CD14-positive monocyte (primary cell): ENCODE results near the gene WIZ. TPM values are rescaled to one million over a fixed set of nuclear protein-coding genes. Genes with fewer than 3 reads are reported as not detected.

ENCODE experiments used
- DNase-seq, 3 donors: peaks; one replicate each; pipeline ENCODE4 v3.0.0-alpha.2; 2011 to 2022
- H2AFZ ChIP-seq: 2 replicates; pipeline ENCODE4 v1.6.0; 2012; ENCODE audit warnings: mild to moderate bottlenecking, low read depth, low read length, inconsistent platforms; ENCODE audit not compliant: insufficient read depth, poor library complexity, severe bottlenecking
- H3K27ac ChIP-seq, 2 donors: 1 replicate in 1 of 2; 2 replicates in 1 of 2; pipeline ENCODE4 v1.5.1; 2012 to 2013; ENCODE audit warnings: low read length in 2 of 2, control low read depth in 1 of 2, inconsistent platforms in 1 of 2, low read depth in 1 of 2, mild to moderate bottlenecking in 1 of 2
- H3K27me3 ChIP-seq, 2 donors: one replicate each; pipeline versions ENCODE4 v1.6.0 to v1.6.1; 2011 to 2013; ENCODE audit warnings: low read length in 2 of 2; ENCODE audit not compliant: control insufficient read depth in 2 of 2, insufficient read depth in 2 of 2
- H3K36me3 ChIP-seq, 2 donors: replicated peaks in 1 of 2; 1 replicate in 1 of 2; 2 replicates in 1 of 2; pipeline versions ENCODE4 v1.5.1 to v1.6.1; 2012 to 2013; ENCODE audit warnings: low read length in 2 of 2, control low read depth in 1 of 2, inconsistent platforms in 1 of 2, mild to moderate bottlenecking in 1 of 2; ENCODE audit not compliant: insufficient read depth in 2 of 2, control insufficient read depth in 1 of 2
- H3K4me1 ChIP-seq, 2 donors: 1 replicate in 1 of 2; 2 replicates in 1 of 2; pipeline versions ENCODE4 v1.5.1 to v1.6.1; 2012 to 2013; ENCODE audit warnings: low read length in 2 of 2, control low read depth in 1 of 2, inconsistent platforms in 1 of 2, mild to moderate bottlenecking in 1 of 2, moderate library complexity in 1 of 2; ENCODE audit not compliant: insufficient read depth in 2 of 2, control insufficient read depth in 1 of 2
- H3K4me2 ChIP-seq: replicated peaks from 2 replicates; pipeline ENCODE3; 2012; ENCODE audit warnings: low read length, moderate library complexity, mild to moderate bottlenecking; ENCODE audit not compliant: poor library complexity, severe bottlenecking; ENCODE audit errors: extremely low read depth
- H3K4me3 ChIP-seq, 3 experiments: fragments of 200-600 bp in 1 of 3; sonication (generic) in 1 of 3; replicated peaks in 1 of 3; 1 replicate in 2 of 3; 2 replicates in 1 of 3; pipeline ENCODE4 v1.5.1; 2011 to 2013; ENCODE audit warnings: low read length in 3 of 3, mild to moderate bottlenecking in 3 of 3, control low read depth in 2 of 3, low read depth in 2 of 3, inconsistent platforms in 1 of 3, moderate library complexity in 1 of 3
- H3K79me2 ChIP-seq: 2 replicates; pipeline ENCODE4 v1.6.0; 2012; ENCODE audit warnings: mild to moderate bottlenecking, control low read depth, inconsistent platforms, low read length, moderate library complexity; ENCODE audit not compliant: insufficient read depth
- H3K9ac ChIP-seq: 2 replicates; pipeline ENCODE4 v1.6.0; 2017; ENCODE audit warnings: low read length, mild to moderate bottlenecking; ENCODE audit not compliant: insufficient read depth, poor library complexity, severe bottlenecking
- H3K9me3 ChIP-seq, 2 donors: replicated peaks in 1 of 2; 1 replicate in 1 of 2; 2 replicates in 1 of 2; pipeline versions ENCODE4 v1.5.1 to v1.6.1; 2012 to 2013; ENCODE audit warnings: low read length in 2 of 2, control low read depth in 1 of 2; ENCODE audit not compliant: control insufficient read depth in 1 of 2, insufficient read depth in 1 of 2
- H4K20me1 ChIP-seq: 2 replicates; pipeline ENCODE4 v1.6.0; 2012; ENCODE audit warnings: mild to moderate bottlenecking, low read length, control low read depth, moderate library complexity; ENCODE audit not compliant: insufficient read depth
- H3K27ac Mint-ChIP-seq, 7 donors: one replicate each; pipeline ENCODE4 v1.8.0; 2020; ENCODE audit warnings: mild to moderate bottlenecking in 7 of 7, mixed read lengths in 7 of 7, moderate library complexity in 6 of 7, inconsistent platforms in 2 of 7
- H3K27me3 Mint-ChIP-seq, 3 donors: one replicate each; pipeline ENCODE4 v1.8.0; 2021 to 2022; ENCODE audit warnings: low read depth in 3 of 3, mild to moderate bottlenecking in 3 of 3, mixed read lengths in 3 of 3, moderate library complexity in 3 of 3, inconsistent platforms in 1 of 3
- H3K36me3 Mint-ChIP-seq, 2 donors: one replicate each; pipeline ENCODE4 v1.8.0; 2020; ENCODE audit warnings: mixed read lengths in 2 of 2, inconsistent platforms in 1 of 2, mild to moderate bottlenecking in 1 of 2
- H3K4me1 Mint-ChIP-seq: one replicate; pipeline ENCODE4 v1.8.0; 2020; ENCODE audit warnings: mild to moderate bottlenecking, mixed read lengths
- H3K4me3 Mint-ChIP-seq, 2 donors: one replicate each; pipeline ENCODE4 v1.8.0; 2020; ENCODE audit warnings: mild to moderate bottlenecking in 2 of 2, mixed read lengths in 2 of 2, moderate library complexity in 1 of 2
- H3K9me3 Mint-ChIP-seq, 7 donors: one replicate each; pipeline ENCODE4 v1.8.0; 2020 to 2022; ENCODE audit warnings: mixed read lengths in 7 of 7, mild to moderate bottlenecking in 6 of 7, moderate library complexity in 6 of 7, inconsistent platforms in 2 of 7
- WGBS: methylation state at CpG from one replicate; pipeline ENCODE4 v1.1.5; 2013; ENCODE audit warnings: missing lambda C conversion rate; ENCODE audit not compliant: insufficient coverage; 5-methylcytosine and 5-hydroxymethylcytosine counted together
- intact Hi-C, 2 donors: fragments of 100-400 bp; cut with micrococcal nuclease; formaldehyde crosslinking; loops; one replicate each; pipeline versions ENCODE4 v1.15.0 to v1.15.1; 2023
- polyA plus RNA-seq, 3 donors: library from polyadenylated mRNA; depleted of rRNA in 1 of 3; unstranded in 2 of 3; stranded (reverse) in 1 of 3; fragments of 300-500 nt in 2 of 3; fragments of >200 nt in 1 of 3; fragmentation: Illumina TruSeq in 2 of 3; gene quantifications; 1 replicate in 2 of 3; 2 replicates in 1 of 3; pipeline ENCODE4 v1.2.3, GENCODE V29; 2012 to 2021
- TF ChIP-seq, protein P1 (sequence below): fragments of 200-600 bp; IDR thresholded peaks from one replicate; pipeline ENCODE4 v1.8.0; 2022; ENCODE audit warnings: antibody characterized with exemption, mild to moderate bottlenecking

The WIZ gene
- polyA plus RNA-seq, 3 donors, result 0.47 to 13.7 (median 0.51) TPM

DNA sequence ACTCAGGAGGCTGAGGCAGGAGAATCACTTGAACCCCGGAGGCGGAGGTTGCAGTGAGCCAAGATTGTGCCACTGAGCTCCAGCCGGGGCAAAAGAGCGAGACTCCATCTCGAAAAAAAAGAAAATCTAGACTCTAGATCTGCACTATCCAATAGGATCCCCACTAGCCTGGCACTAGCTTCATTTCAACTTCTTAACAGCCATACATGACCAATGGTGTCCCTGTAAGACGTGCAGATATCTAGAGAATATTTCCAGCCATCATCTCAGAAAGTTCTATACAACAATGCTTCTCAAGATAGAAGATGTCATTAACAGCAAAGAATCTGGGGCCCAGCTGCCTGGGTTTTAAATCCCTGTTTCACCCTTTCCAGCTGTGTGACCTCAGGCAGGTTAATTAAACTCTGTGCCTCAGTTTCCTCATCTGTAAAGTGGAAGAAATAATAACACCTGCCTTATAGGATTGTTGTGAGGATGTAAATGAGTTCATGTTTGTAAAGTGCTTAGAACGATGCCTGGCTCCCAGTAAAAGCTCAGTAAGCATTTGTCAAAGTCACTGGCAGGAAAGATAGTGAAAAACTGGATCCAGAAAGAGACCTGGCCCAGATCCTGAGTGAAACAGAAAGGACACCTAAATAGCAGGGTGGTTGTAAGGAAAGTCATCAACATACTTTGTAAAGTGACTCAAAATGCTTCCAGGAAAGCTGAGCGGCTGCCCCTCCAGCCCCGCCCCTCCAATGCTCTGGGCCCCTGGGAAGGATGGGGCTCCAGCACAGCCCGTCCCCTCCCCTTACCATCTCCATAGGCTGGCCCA, 13.5 kb downstream of the WIZ start:
- intact Hi-C loops, result no loop called here
- no peak overlapping the region for H3K9ac ChIP-seq
- Mint-ChIP-seq H3K4me1 (peaks cover 15% of the 10 kb centered on the region), H3K27me3 (peaks cover 0 to 9% (median 0%) of the 10 kb centered on the region in 3 donors), H3K36me3 (no peaks in the 10 kb centered on the region), H3K4me3 (no peak overlapping the region), H3K9me3 (peaks cover 0 to 2% (median 0%) of the 10 kb centered on the region in 7 donors), H3K27ac (no peak overlapping the region)
- H3K4me3 ChIP-seq, result no peak overlapping the region
- H3K27me3 ChIP-seq, result no peaks in the 10 kb centered on the region
- no peaks in the 10 kb centered on the region for H3K9me3 ChIP-seq
- H3K4me2 ChIP-seq, result no peak overlapping the region
- H4K20me1 ChIP-seq, result peaks cover 4% of the 10 kb centered on the region
- peaks cover 10% of the 10 kb centered on the region for H3K79me2 ChIP-seq
- WGBS, result 97% methylated on average over 6 of the region's 10 CpGs
- H3K4me1 ChIP-seq, result peaks cover 18 to 19% of the 10 kb centered on the region in 2 donors
- TF ChIP-seq, protein P1, sequence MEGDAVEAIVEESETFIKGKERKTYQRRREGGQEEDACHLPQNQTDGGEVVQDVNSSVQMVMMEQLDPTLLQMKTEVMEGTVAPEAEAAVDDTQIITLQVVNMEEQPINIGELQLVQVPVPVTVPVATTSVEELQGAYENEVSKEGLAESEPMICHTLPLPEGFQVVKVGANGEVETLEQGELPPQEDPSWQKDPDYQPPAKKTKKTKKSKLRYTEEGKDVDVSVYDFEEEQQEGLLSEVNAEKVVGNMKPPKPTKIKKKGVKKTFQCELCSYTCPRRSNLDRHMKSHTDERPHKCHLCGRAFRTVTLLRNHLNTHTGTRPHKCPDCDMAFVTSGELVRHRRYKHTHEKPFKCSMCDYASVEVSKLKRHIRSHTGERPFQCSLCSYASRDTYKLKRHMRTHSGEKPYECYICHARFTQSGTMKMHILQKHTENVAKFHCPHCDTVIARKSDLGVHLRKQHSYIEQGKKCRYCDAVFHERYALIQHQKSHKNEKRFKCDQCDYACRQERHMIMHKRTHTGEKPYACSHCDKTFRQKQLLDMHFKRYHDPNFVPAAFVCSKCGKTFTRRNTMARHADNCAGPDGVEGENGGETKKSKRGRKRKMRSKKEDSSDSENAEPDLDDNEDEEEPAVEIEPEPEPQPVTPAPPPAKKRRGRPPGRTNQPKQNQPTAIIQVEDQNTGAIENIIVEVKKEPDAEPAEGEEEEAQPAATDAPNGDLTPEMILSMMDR, result no peak
- H2AFZ ChIP-seq, result no peak overlapping the region
- H3K36me3 ChIP-seq, result no peaks in the 10 kb centered on the region
- no peak overlapping the region for H3K27ac ChIP-seq
- DNase-seq, result no peak

DNA sequence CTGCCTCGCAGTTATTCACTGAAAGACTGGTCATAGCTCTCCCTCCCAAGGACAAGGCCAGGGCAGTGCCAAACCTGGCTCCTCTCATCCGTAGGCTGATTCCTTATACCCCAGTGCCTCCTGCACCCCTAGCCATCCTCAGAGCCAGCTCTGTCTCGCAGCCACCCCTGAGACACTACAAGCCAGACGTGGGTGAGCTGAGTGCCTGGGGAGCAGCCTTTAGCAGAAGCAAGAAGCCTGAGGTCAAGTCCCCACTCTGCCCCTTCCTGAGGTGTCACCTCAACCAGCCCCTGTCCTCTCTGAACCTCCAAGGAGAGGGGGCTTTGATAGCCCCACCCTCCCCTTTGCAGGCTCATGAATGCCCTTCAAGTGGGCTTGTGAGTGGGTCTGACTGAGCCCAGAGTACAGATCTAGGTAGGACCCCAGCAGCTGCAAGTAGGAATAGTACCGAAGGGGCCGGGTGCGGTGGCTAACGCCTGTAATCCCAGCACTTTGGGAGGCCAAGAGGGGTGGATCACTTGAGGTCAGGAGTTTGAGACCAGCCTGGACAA, 16.2 kb downstream of the WIZ start:
- H3K4me3 ChIP-seq, result peak overlapping the region; percentile 87 to 95 (median 90)
- Mint-ChIP-seq H3K4me1 (peaks cover 28% of the 10 kb centered on the region), H3K4me3 (peak overlapping the region; percentile 96 to 99), H3K27me3 (peaks cover 0 to 9% (median 0%) of the 10 kb centered on the region in 3 donors), H3K36me3 (peaks cover 3 to 8% of the 10 kb centered on the region in 2 donors), H3K27ac (peak overlapping the region in 6 of 7 donors; percentile 2 to 95 (median 88)), H3K9me3 (peaks cover 0 to 2% (median 0%) of the 10 kb centered on the region in 7 donors)
- H3K9ac ChIP-seq, result peak overlapping the region; percentile 78
- DNase-seq, result no peak
- peaks cover 36% of the 10 kb centered on the region for H3K79me2 ChIP-seq
- 26% methylated on average over 3 of the region's 8 CpGs for WGBS
- no peaks in the 10 kb centered on the region for H3K9me3 ChIP-seq
- H3K27me3 ChIP-seq, result no peaks in the 10 kb centered on the region
- peak overlapping the region; percentile 67 to 74 for H3K27ac ChIP-seq
- H3K4me2 ChIP-seq, result peak overlapping the region; percentile 90
- H4K20me1 ChIP-seq, result peaks cover 19% of the 10 kb centered on the region
- TF ChIP-seq, protein P1, result no peak
- peaks cover 26 to 31% of the 10 kb centered on the region in 2 donors for H3K4me1 ChIP-seq
- intact Hi-C loops, result loop anchor here (2.0 to 5.0 kb wide), 2 partner anchors 15 to 124 kb away; partner anchors contain the start of gene AKAP8L (in 1 of the 2)
- H2AFZ ChIP-seq, result peak overlapping the region; percentile 91
- peaks cover 9 to 13% of the 10 kb centered on the region in 2 donors for H3K36me3 ChIP-seq
